IMR-90 (cell line): ENCODE data around the gene TXNDC11. TPM values are rescaled to one million over a fixed set of nuclear protein-coding genes. Genes with fewer than 3 reads are reported as not detected.
A peak's percentile ranks its signal among the peaks of the same experiment; 100 is the strongest.

Source experiments
- ATAC-seq: fragments of 200-7000 bp; cut with Tn5 transposase; 2 replicates; pipeline ENCODE4 v1.9.1; 2020; ENCODE audit warnings: low read depth, mild to moderate bottlenecking, moderate library complexity
- BruUV-seq: library from RNA; stranded (reverse); fragments of 400-500 nt; replicated peaks from 2 replicates; lab custom pipeline; 2021; lab: Mats Ljungman, UMichigan
- CTCF ChIA-PET: fragments of 300-600 bp; formaldehyde crosslinking; extraction: SDS; loops from one replicate; lab custom pipeline; 2021; ENCODE audit warnings: antibody characterized with exemption; lab: Yijun Ruan, JAX
- POLR2A ChIA-PET: fragments of 300-600 bp; sonication (Branson Sonifier 250); formaldehyde crosslinking; loops from one replicate; lab custom pipeline; 2022; ENCODE audit warnings: antibody characterized with exemption; ENCODE audit not compliant: unreplicated experiment; lab: Charles Lee
- DNase-seq: peaks from one replicate; pipeline ENCODE4 v3.0.0; 2013
- H2AFZ ChIP-seq: replicated peaks from 2 replicates; pipeline ENCODE3; 2013; ENCODE audit warnings: low read length, mild to moderate bottlenecking; ENCODE audit not compliant: poor library complexity
- H2AK5ac ChIP-seq: 2 replicates; pipeline ENCODE4 v1.6.1; 2013; ENCODE audit warnings: low read depth, low read length, inconsistent platforms
- H2AK9ac ChIP-seq: replicated peaks from 2 replicates; pipeline ENCODE3; 2013; ENCODE audit warnings: mild to moderate bottlenecking, low read depth, low read length, moderate library complexity; ENCODE audit not compliant: poor library complexity
- H2BK120ac ChIP-seq: 2 replicates; pipeline ENCODE4 v1.6.1; 2013; ENCODE audit warnings: low read depth, low read length, inconsistent platforms
- H2BK15ac ChIP-seq: 3 replicates; pipeline ENCODE4 v1.6.1; 2013; ENCODE audit warnings: low read depth, low read length, inconsistent platforms
- H2BK20ac ChIP-seq: 2 replicates; pipeline ENCODE4 v1.6.1; 2013; ENCODE audit warnings: low read depth, mild to moderate bottlenecking, inconsistent platforms, low read length, moderate library complexity
- H2BK5ac ChIP-seq: 2 replicates; pipeline ENCODE4 v1.6.1; 2013; ENCODE audit warnings: mild to moderate bottlenecking, low read depth, low read length, inconsistent platforms; ENCODE audit not compliant: poor library complexity, severe bottlenecking
- H3K14ac ChIP-seq: replicated peaks from 2 replicates; pipeline ENCODE4 v1.6.1; 2013; ENCODE audit warnings: low read depth, low read length, inconsistent platforms
- H3K18ac ChIP-seq: 2 replicates; pipeline ENCODE4 v1.6.1; 2013; ENCODE audit warnings: low read depth, low read length, control low read depth
- H3K23ac ChIP-seq: 2 replicates; pipeline ENCODE4 v1.6.1; 2013; ENCODE audit warnings: low read depth, low read length, inconsistent platforms
- H3K27ac ChIP-seq: 2 replicates; pipeline ENCODE4 v1.5.1; 2013; ENCODE audit warnings: mild to moderate bottlenecking, control low read depth, low read length; ENCODE audit not compliant: insufficient read depth
- H3K27me3 ChIP-seq: 2 replicates; pipeline ENCODE4 v1.6.1; 2013; ENCODE audit warnings: low read length; ENCODE audit not compliant: control insufficient read depth, insufficient read depth
- H3K36me3 ChIP-seq: 2 replicates; pipeline ENCODE4 v1.6.1; 2013; ENCODE audit warnings: low read length, mixed read lengths; ENCODE audit not compliant: control insufficient read depth, insufficient read depth
- H3K4ac ChIP-seq: 2 replicates; pipeline ENCODE4 v1.6.1; 2013; ENCODE audit warnings: low read depth, low read length, inconsistent platforms
- H3K4me1 ChIP-seq: 2 replicates; pipeline ENCODE4 v1.6.1; 2013; ENCODE audit warnings: low read length, mixed read lengths; ENCODE audit not compliant: control insufficient read depth, insufficient read depth
- H3K4me2 ChIP-seq: 2 replicates; pipeline ENCODE4 v1.6.1; 2013; ENCODE audit warnings: low read depth, mild to moderate bottlenecking, control low read depth, low read length, moderate library complexity
- H3K4me3 ChIP-seq: 2 replicates; pipeline ENCODE4 v1.5.1; 2013; ENCODE audit warnings: low read depth, mild to moderate bottlenecking, control low read depth, low read length, moderate library complexity; ENCODE audit not compliant: insufficient read depth
- H3K56ac ChIP-seq: 2 replicates; pipeline ENCODE4 v1.6.1; 2013; ENCODE audit warnings: low read length, inconsistent platforms; ENCODE audit not compliant: insufficient read depth; ENCODE audit errors: extremely low read depth
- H3K79me1 ChIP-seq, 2 experiments: 2 replicates each; pipeline ENCODE4 v1.6.1; 2013; ENCODE audit warnings: low read length in 2 of 2, inconsistent platforms in 1 of 2, low read depth in 1 of 2
- H3K9ac ChIP-seq: 2 replicates; pipeline ENCODE4 v1.6.1; 2013; ENCODE audit warnings: low read depth, low read length, control low read depth
- H3K9me1 ChIP-seq: 2 replicates; pipeline ENCODE4 v1.6.1; 2013; ENCODE audit warnings: low read length, inconsistent platforms; ENCODE audit not compliant: insufficient read depth
- H3K9me3 ChIP-seq: 2 replicates; pipeline ENCODE4 v1.6.1; 2013; ENCODE audit warnings: low read length; ENCODE audit not compliant: control insufficient read depth, insufficient read depth
- H4K20me1 ChIP-seq: 2 replicates; pipeline ENCODE4 v1.6.1; 2013; ENCODE audit warnings: low read length, inconsistent platforms; ENCODE audit not compliant: insufficient read depth
- H4K5ac ChIP-seq: 2 replicates; pipeline ENCODE4 v1.6.1; 2013; ENCODE audit warnings: mild to moderate bottlenecking, low read depth, low read length, control low read depth
- H4K8ac ChIP-seq, 2 experiments: 2 replicates each; pipeline ENCODE4 v1.6.1; 2013; ENCODE audit warnings: low read depth in 2 of 2, low read length in 2 of 2, control low read depth in 1 of 2, inconsistent platforms in 1 of 2
- H4K91ac ChIP-seq: 2 replicates; pipeline ENCODE4 v1.6.1; 2013; ENCODE audit warnings: low read depth, low read length, inconsistent platforms; ENCODE audit not compliant: insufficient read depth
- BHLHE40 ChIP-seq: fragments of 150-350 bp; IDR thresholded peaks from 2 replicates; pipeline ENCODE4 v1.6.1; 2016; ENCODE audit warnings: mild to moderate bottlenecking, low read depth, low read length
- CEBPB ChIP-seq: IDR thresholded peaks from 2 replicates; pipeline ENCODE4 v1.6.1; 2012; ENCODE audit warnings: low read depth, low read length, improper control_type of control experiment
- CHD1 ChIP-seq: IDR thresholded peaks from 2 replicates; pipeline ENCODE4 v1.6.1; 2012; ENCODE audit warnings: low read depth, low read length, improper control_type of control experiment
- FOS ChIP-seq: fragments of 150-350 bp; IDR thresholded peaks from 2 replicates; pipeline ENCODE4 v1.6.1; 2016; ENCODE audit warnings: low read depth, low read length
- MAFK ChIP-seq: IDR thresholded peaks from 2 replicates; pipeline ENCODE4 v1.6.1; 2012; ENCODE audit warnings: low read depth, low read length, improper control_type of control experiment
- MAZ ChIP-seq: IDR thresholded peaks from 2 replicates; pipeline ENCODE4 v1.6.1; 2012; ENCODE audit warnings: low read depth, mild to moderate bottlenecking, low read length, improper control_type of control experiment, moderate library complexity, borderline replicate concordance
- MXI1 ChIP-seq: IDR thresholded peaks from 2 replicates; pipeline ENCODE4 v1.6.1; 2012; ENCODE audit warnings: low read depth, mild to moderate bottlenecking, low read length, moderate library complexity, borderline replicate concordance
- NFE2L2 ChIP-seq: fragments of 150-350 bp; IDR thresholded peaks from 2 replicates; pipeline ENCODE4 v1.6.1; 2016; ENCODE audit warnings: low read depth, mild to moderate bottlenecking, low read length
- POLR2A ChIP-seq: IDR thresholded peaks from 2 replicates; pipeline ENCODE4 v1.6.1; 2012; ENCODE audit warnings: mild to moderate bottlenecking, low read depth, low read length
- RAD21 ChIP-seq: IDR thresholded peaks from 2 replicates; pipeline ENCODE4 v1.6.1; 2012; ENCODE audit warnings: low read length, improper control_type of control experiment
- RCOR1 ChIP-seq: IDR thresholded peaks from 2 replicates; pipeline ENCODE4 v1.6.1; 2012; ENCODE audit warnings: mild to moderate bottlenecking, low read length, improper control_type of control experiment; ENCODE audit not compliant: insufficient replicate concordance
- RFX5 ChIP-seq: IDR thresholded peaks from 2 replicates; pipeline ENCODE4 v1.8.0; 2012; ENCODE audit warnings: low read depth, mild to moderate bottlenecking, low read length, moderate library complexity
- SMC3 ChIP-seq: fragments of 150-350 bp; IDR thresholded peaks from 2 replicates; pipeline ENCODE4 v1.6.1; 2016; ENCODE audit warnings: low read depth, mild to moderate bottlenecking, antibody characterized with exemption, low read length, moderate library complexity
- WGBS, 2 experiments: methylation state at CpG; one replicate each; pipeline versions ENCODE4 v1.1.5 to v1.1.7; 2013; ENCODE audit warnings: missing lambda C conversion rate in 2 of 2; ENCODE audit not compliant: insufficient read length in 1 of 2; ENCODE audit errors: extremely low coverage in 2 of 2; 5-methylcytosine and 5-hydroxymethylcytosine counted together
- dilution Hi-C: fragments of 300-500 bp; cut with HindIII; formaldehyde crosslinking; loops from one replicate; pipeline ENCODE4 v1.14.3; 2018; ENCODE audit warnings: low sequenced_read_pairs; ENCODE audit not compliant: unreplicated experiment
- in situ Hi-C: fragments of 300-500 bp; cut with MboI; formaldehyde crosslinking; loops from 3 replicates; pipeline ENCODE4 v1.14.3; 2019; ENCODE audit warnings: low sequenced_read_pairs, inconsistent platforms, mixed read lengths
- intact Hi-C: fragments of 100-400 bp; cut with micrococcal nuclease; formaldehyde crosslinking; loops from 2 replicates; pipeline ENCODE4 v1.10.0; 2022
- polyA plus RNA-seq, 3 experiments: library from polyadenylated mRNA; depleted of rRNA; stranded (reverse); fragments of >200 nt; gene quantifications; 2 replicates each; pipeline ENCODE4 v1.2.3, GENCODE V29; 2012; ENCODE audit warnings: low replicate concordance in 1 of 3
- total RNA-seq: library from RNA; depleted of rRNA; stranded (reverse); fragments of >200 nt; gene quantifications from 2 replicates; pipeline ENCODE4 v1.2.3, GENCODE V29; 2012
- TF ChIP-seq, protein P1 (sequence below): conservative IDR thresholded peaks from 2 replicates; pipeline ENCODE4 v1.5.1; 2012; ENCODE audit warnings: mild to moderate bottlenecking, low read depth, low read length, improper control_type of control experiment
- TF ChIP-seq, protein P2 (sequence below): fragments of 150-350 bp; IDR thresholded peaks from 2 replicates; pipeline ENCODE4 v1.6.1; 2017; ENCODE audit warnings: mild to moderate bottlenecking, antibody characterized with exemption, low read length, low read depth
- TF ChIP-seq, protein P3 (sequence below): fragments of 150-350 bp; IDR thresholded peaks from 2 replicates; pipeline ENCODE4 v1.6.1; 2016; ENCODE audit warnings: low read depth, mild to moderate bottlenecking, low read length, moderate library complexity, borderline replicate concordance

Gene TXNDC11
- total and polyA plus RNA-seq, 2 of the 4 experiments (the other 2 are of a cell fraction): 25.3 to 42.9 TPM

DNA sequence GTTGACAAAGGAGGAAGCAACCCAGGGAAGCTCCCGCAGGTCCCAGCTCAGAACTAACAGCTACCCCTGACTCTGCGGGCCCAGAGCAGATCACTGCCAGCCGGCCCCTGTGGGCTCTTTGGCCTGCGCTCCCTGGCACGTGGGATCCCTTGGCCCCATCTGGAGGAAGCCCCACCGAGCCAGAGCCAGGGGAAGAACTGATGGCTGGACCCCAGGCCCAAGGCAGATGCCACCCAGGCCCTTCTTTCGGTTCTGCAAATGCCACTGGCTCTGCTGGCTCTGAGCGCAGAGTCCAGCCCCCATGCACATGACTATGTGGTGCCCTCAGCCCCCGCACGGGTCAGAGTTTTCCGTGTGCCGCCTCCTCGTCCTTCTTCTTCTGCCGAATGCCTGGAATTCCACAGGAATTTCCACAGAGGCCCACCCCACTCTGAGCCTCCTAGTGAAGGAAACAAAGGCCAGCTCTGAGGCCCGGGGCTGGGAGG is 110.2 kb downstream of the TXNDC11 start:
- no peaks in the 10 kb centered on the region for H3K36me3 ChIP-seq
- WGBS, 2 experiments: 18% methylated on average over 10 of the region's 15 CpGs; no CpG with 5 or more reads in 1 of the 2 experiments
- H3K4me1 ChIP-seq: peaks cover 36% of the 10 kb centered on the region
- peak overlapping the region; percentile 100 for H2BK20ac ChIP-seq
- no peaks in the 10 kb centered on the region for H4K20me1 ChIP-seq
- no TSS peak for BruUV-seq
- H2BK120ac ChIP-seq: peak overlapping the region; percentile 100
- ChIA-PET CTCF (no interaction called here), POLR2A (no interaction called here)
- peak; percentile 66; the same call in 1 of the 2 replicates for TF ChIP-seq POLR2A
- peak; percentile 31; the same call in 1 of the 2 replicates for TF ChIP-seq NFE2L2
- TF ChIP-seq, protein P1, sequence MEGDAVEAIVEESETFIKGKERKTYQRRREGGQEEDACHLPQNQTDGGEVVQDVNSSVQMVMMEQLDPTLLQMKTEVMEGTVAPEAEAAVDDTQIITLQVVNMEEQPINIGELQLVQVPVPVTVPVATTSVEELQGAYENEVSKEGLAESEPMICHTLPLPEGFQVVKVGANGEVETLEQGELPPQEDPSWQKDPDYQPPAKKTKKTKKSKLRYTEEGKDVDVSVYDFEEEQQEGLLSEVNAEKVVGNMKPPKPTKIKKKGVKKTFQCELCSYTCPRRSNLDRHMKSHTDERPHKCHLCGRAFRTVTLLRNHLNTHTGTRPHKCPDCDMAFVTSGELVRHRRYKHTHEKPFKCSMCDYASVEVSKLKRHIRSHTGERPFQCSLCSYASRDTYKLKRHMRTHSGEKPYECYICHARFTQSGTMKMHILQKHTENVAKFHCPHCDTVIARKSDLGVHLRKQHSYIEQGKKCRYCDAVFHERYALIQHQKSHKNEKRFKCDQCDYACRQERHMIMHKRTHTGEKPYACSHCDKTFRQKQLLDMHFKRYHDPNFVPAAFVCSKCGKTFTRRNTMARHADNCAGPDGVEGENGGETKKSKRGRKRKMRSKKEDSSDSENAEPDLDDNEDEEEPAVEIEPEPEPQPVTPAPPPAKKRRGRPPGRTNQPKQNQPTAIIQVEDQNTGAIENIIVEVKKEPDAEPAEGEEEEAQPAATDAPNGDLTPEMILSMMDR: 0 out of 2 replicates have a peak, but pooled peaks have one; percentile 6
- TF ChIP-seq RAD21: no peak
- TF ChIP-seq CHD1: no peak
- peak; percentile 99 for TF ChIP-seq BHLHE40
- TF ChIP-seq, protein P2, sequence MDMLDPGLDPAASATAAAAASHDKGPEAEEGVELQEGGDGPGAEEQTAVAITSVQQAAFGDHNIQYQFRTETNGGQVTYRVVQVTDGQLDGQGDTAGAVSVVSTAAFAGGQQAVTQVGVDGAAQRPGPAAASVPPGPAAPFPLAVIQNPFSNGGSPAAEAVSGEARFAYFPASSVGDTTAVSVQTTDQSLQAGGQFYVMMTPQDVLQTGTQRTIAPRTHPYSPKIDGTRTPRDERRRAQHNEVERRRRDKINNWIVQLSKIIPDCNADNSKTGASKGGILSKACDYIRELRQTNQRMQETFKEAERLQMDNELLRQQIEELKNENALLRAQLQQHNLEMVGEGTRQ: peak; percentile 62
- TF ChIP-seq MXI1: no peak
- TF ChIP-seq MAFK: no peak
- TF ChIP-seq SMC3: no peak
- TF ChIP-seq RCOR1: peak; percentile 51
- TF ChIP-seq FOS: no peak
- TF ChIP-seq, protein P3, sequence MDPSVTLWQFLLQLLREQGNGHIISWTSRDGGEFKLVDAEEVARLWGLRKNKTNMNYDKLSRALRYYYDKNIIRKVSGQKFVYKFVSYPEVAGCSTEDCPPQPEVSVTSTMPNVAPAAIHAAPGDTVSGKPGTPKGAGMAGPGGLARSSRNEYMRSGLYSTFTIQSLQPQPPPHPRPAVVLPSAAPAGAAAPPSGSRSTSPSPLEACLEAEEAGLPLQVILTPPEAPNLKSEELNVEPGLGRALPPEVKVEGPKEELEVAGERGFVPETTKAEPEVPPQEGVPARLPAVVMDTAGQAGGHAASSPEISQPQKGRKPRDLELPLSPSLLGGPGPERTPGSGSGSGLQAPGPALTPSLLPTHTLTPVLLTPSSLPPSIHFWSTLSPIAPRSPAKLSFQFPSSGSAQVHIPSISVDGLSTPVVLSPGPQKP: no peak
- TF ChIP-seq RFX5: no peak
- peak; percentile 92 for TF ChIP-seq MAZ
- peak; percentile 55; the same call in 1 of the 2 replicates for TF ChIP-seq CEBPB
- peak overlapping the region; percentile 100 for H3K4ac ChIP-seq
- peak overlapping the region; percentile 40 for H3K9ac ChIP-seq
- H3K27ac ChIP-seq: peak overlapping the region; percentile 98
- peak; percentile 93 for DNase-seq
- peak overlapping the region; percentile 73; the same call in 1 of the 2 replicates for H3K56ac ChIP-seq
- H3K79me1 ChIP-seq: no peaks in the 10 kb centered on the region; a peak in 1 of 4 replicates
- H3K14ac ChIP-seq: peak overlapping the region; percentile 98
- H2AK5ac ChIP-seq: peak overlapping the region; percentile 100
- peaks cover 12% of the 10 kb centered on the region for H3K9me1 ChIP-seq
- H3K9me3 ChIP-seq: no peaks in the 10 kb centered on the region
- in situ Hi-C loops (no loop called here), dilution Hi-C loops (no loop called here), intact Hi-C loops (no loop called here)
- peak; percentile 94 for ATAC-seq
- peak overlapping the region; percentile 88 to 99 for H4K8ac ChIP-seq
- H3K4me2 ChIP-seq: peak overlapping the region; percentile 13
- H4K5ac ChIP-seq: peak overlapping the region; percentile 86
- H3K23ac ChIP-seq: peak overlapping the region; percentile 96
- H2AFZ ChIP-seq: peak overlapping the region; percentile 93
- peak overlapping the region; percentile 100 for H2BK15ac ChIP-seq
- H2AK9ac ChIP-seq: peak overlapping the region; percentile 85
- no peak overlapping the region for H3K4me3 ChIP-seq
- peak overlapping the region; percentile 85 for H3K18ac ChIP-seq
- peak overlapping the region; percentile 58 for H2BK5ac ChIP-seq
- H4K91ac ChIP-seq: peak overlapping the region; percentile 100
- no peaks in the 10 kb centered on the region for H3K27me3 ChIP-seq
